HG02588 (cell line): ENCODE results near the gene MRPL57.
"Not testable (repeated sequence)": the region's sequence is repeated elsewhere in the genome, so short reads cannot be mapped to it uniquely, and the experiment has no call there.

Source experiments
- ATAC-seq: cut with Tn5 transposase; IDR thresholded peaks from one replicate; pipeline ENCODE4 v1.9.1; 2021; ENCODE audit warnings: mild to moderate bottlenecking, moderate library complexity; ENCODE audit not compliant: unreplicated experiment

Gene MRPL57

DNA sequence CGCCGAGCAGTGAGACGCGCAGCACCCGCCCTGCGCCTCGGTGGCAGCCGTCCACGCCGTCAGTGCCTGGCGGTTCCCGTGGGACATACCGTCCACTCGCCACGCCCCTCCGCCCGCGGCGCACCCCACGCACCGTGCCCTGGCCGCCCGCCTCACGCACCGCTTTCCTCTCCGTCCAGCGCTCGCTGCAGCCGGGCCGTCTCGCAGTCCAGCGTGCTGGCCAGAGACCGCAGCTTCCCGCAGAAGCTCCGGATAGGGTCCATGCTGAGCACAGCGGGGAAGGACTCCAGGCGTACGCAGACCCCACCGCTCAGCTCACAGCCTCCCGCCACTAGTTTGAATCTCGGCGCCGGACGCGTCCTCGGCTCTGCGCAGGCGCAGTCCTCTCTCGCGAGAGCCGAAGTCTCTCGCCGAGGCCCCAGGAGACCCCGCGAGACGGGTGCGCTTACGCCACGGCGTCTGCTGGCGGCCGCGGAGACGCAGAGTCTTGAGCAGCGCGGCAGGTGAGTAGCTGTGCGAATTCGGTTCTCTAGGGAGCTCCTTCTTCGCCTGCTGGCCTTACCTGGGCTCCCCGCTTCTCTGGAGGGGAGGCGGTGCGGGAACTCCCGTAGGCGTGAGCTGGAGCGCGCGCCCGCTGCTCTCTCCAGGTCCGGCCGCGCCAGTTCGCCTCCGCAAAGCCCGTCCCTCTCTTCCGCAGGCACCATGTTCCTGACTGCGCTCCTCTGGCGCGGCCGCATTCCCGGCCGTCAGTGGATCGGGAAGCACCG is at the start of gene MRPL57, which contains the start of gene SKA3:
Gene MRPL57, plus strand, starts transcription at position 444 of the 767 bp plus-strand sequence. Its CDS starts 259 bp downstream, at position 703.
Gene SKA3, minus strand, starts transcription at position 338 of the 767 bp plus-strand sequence. Its CDS starts 75 bp downstream, at position 263.
- ATAC-seq, result peak; percentile 92

DNA sequence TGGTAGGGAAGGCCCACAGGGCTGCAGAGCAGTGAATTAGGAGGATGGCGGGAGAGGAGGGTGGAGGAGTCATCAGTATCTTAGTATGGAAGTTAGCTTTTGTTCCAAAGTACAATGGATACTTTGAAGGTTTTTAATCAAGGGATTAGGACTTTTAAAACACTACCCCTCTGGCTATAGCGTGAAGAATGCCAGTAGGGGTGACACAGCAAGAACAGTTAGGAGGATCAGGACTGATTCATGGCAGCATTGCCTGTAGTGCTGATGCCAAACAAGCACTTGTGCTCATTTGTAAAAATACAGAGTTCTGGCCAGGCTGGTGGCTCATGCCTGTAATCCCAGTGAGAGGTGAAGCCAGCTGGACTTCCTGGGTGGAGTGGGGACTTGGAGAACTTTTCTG is 46.3 kb upstream of the MRPL57 start:
- no peak for ATAC-seq

DNA sequence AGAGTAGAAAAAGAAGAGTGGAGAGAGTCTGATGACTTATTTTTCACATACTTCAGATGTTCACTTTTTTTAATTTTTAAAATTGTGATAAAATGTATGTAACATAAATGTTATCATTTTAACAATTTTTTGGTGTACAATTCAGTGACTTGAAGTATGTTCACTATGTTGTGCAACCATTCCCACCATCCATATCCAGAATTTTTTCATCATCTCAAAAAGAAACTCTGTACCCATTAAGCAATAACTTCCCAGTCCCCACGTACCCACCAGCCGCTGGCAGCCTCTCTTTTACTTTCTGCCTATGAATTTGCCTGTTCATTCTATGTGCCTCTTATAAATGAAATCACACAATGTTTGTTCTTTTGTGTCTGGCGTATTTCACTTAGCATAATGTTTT is 43.4 kb upstream of the MRPL57 start:
- no peak for ATAC-seq

DNA sequence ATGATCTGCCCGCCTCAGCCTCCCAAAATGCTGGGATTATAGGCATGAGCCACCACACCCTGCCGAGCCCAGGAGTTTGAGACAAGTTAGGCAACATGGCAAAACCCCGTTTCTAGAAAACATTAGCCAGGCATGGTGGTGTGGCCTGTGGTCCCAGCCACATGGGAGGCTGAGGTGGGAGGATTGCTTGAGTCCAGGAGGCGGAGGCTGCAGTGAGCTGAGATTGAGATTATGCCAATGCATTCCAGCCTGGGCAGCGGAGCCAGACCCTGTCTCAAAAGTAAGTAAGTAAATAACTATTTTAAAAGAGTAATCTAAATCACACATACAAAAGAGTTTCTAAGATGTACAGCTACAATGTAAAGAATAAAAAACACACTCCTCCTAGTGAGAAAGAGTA is 42.0 kb upstream of the MRPL57 start:
- ATAC-seq, result no peak

DNA sequence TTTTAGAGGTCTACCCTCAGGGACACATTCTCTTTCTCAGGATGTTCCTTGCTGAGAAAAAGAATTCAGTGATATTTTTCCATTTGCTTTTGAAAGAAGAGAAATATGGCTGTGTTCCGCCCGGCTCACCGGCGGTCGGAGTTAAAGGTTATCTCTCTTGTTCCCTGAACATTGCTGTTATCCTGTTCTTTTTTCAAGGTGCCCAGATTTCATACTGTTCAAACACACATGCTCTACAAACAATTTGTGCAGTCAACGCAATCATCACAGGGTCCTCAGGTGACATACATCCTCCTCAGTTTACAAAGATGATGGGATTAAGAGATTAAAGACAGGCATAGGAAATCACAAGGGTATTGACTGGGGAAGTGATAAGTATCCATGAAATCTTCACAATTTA is 40.6 kb upstream of the MRPL57 start:
- ATAC-seq, result not testable (repeated sequence)

DNA sequence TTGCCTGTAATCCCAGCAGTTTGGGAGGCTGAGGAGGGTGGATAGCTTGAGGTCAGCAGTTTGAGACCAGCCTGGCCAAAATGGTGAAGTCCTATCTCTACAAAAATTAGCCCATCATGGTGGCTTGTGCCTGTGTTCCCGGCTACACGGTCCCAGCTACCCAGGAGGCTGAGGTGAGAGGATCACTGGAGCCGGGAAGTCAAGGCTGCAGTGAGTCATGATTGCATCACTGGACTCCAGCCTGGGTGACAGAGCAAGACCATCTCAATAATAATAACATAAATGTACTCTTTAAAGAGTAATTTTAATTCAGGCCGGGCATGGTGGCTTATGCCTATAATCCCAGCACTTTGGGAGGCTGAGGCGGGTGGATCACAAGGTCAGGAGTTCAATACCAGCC is 38.8 kb upstream of the MRPL57 start:
- ATAC-seq, result no peak

DNA sequence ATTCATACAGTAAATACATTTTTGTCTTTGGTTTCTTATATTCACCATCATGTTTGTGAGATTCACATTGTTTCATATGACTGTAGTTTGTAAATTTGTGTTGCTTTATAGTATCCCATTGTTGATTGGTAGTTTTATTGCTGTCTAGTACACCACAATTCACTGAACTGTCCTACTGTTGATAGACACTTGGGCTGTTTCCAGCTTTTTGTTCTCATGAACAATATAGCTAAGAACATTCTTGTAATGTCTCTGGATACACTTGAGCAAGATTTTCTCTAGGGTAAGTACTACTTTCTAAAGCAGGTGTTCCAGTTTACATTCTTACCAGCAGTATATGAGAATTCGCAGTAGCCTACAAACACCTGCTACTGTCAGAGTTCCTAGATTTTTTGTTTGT is 37.9 kb upstream of the MRPL57 start:
- no peak for ATAC-seq

DNA sequence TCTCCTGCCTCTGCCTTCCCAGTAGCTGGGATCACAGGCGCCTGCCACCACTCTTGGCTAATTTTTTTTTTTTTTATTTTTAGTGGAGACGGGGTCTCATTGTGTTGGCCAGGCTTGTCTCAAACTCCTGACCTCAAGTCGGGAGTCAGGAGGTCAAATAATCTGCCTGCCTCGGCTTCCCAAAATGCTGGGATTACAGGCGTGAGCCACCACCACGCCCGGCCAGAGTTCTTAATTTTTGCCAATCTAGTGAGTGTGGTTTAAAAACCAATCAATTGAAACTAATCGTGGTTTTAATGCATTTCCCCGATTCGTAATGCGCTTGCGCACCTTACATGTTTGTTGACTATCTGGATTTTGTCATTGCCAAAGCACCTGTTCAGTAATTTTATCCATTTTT is 37.1 kb upstream of the MRPL57 start:
- ATAC-seq, result no peak

DNA sequence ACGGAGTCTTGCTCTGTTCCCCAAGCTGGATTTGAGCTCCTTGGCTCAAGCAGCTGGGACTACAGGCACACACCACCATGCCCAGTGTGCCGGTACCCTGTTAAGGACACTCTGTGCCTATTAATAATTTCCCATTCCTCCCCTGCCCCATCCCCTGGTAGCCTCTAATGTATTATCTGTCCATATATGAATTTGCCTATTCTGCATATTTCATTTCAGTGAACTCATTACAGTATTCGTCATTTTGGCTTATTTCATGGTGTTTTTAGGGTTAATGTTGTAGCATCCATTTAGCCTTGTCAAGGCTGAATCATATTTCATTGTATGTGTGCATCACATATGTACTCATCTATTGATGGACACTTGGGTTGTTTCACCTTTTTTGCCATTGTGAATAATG is 33.7 kb upstream of the MRPL57 start:
- no peak for ATAC-seq

DNA sequence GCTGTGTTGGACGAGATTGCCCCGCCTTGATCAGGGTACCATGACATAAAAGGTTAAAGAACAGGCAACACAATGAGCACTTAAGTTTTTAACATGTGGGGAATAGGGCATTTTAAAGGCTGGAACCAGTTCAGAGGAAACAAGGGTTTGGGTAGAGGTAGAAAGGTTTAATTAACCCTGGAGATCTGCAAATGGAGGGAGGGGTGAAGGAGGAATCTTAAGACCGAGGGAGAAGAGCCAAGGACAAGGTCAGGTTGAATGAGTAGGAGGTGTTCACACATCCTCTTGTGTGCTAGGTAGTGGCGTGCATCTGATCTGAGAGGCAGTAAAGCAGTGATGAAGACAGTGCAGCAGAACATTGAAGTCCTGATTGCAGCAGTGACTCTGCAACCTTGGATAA is 28.6 kb upstream of the MRPL57 start:
- no peak for ATAC-seq

DNA sequence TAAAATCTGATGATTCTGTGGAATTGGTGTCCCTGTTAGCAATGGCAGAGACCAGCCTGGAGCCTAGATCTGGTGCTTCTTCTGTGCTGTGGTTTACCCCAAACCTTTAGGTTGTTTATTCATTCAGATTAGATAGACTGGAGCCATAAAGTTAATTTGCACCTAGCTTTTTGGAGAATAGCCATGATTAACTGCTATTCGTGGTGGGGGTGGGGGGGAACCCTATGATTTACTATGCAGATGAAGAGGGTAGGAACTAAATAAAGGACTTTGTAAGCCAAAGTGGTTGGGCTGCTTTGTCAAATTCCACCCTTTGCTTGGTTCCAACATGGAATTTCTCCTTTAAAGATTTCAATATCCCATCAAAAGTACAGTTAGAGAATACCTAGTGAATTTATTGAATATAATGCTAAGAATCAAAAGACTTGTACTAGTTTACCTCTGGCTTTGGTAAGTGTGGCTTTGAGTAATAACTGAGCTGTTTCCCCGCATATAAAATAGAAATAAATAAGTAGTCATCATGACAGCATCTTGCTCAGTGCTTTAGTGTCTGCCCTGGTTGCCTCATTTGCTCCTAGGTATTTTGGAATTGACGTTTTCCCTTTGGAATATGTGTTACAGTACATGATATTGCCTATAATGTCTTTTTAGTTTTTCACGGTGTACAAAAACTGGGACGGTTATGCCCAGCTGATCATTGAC is 27.8 kb upstream of the MRPL57 start:
- no peak for ATAC-seq

DNA sequence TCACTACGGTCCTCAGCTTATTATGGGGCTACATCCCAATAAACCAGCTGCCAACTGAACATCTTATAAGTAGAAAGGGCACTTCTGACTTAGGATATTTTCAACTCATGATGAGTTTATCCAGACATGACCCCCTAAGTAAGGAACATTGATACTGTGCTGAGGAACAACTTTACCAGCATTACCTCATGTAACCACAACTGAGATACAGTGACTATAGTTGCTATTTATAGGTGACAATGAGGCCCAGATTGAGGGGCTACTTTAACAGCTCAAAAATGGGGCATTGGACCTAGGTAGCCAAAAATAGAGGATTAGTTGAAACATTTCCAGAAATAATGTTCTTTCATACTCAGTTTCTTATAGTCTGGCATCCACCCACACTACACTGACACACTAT is 26.9 kb upstream of the MRPL57 start:
- ATAC-seq, result no peak

DNA sequence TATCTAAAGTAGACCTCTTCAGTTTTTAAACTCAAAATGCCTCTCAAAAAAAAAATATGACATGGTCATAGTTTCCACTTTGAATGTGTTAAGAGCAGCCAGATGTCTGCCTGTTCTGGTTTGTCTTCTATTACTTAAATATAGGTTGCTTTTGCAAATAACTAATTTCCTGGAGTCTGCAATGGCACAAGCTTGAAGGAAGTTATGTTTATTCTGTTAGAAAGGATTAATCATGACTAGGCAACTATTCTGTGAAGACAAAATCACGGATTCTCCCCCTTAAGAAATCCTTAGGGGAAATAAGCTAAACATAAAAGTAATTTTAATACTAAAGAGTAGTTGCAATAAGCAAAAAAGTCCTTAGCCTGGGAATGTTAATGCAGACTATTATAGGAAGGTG is 26.4 kb upstream of the MRPL57 start:
- no peak for ATAC-seq

DNA sequence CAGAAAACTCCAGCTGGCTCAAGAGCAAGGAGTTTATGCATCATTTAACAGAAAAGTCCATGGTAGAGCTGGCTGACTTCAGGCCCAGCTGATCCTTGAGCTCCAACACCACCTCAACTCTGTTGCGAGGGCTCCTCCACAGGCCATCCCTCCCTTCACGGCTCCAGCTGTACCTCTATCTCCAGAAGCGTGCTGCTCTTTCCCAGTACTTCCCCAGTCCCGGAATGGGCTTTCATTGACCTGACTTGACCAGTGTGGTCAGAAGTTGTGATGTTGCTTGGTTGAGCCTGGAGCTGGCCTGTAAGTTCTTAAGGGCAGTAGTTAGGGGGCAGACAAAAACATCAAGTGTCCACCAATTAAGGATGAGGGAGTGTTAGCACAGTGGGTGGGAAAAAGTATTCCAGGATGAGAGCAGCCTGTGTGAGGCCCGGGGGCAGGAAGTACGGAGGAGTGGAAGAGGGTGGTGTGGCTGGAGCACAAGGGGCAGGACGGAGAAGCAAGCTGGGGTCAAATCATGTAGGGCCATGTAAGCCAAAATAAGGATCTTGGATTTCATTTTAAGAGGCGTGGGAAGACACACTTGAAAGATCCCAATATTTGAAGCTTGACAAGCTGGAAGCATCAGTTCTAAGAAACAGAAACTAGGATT is 24.1 kb upstream of the MRPL57 start:
- no peak for ATAC-seq

DNA sequence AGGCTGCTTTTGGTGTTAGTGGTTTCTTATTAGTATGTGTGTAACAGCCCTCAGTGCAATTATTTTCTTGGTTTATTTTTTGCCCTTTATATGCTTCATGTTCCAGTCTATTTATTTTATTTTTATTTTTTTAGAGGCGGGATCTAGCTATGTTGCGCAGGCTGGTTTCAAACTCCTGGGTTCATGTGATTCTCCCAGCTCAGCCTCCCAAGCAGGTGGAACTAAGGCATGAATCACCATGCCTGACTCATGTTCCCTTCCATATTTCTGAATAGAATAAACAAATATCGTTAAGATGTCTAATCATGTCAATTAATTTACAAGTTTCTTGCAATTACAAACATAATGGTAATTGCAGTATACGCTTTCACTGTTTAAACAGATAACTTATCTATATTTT is 11.8 kb upstream of the MRPL57 start:
- no peak for ATAC-seq

DNA sequence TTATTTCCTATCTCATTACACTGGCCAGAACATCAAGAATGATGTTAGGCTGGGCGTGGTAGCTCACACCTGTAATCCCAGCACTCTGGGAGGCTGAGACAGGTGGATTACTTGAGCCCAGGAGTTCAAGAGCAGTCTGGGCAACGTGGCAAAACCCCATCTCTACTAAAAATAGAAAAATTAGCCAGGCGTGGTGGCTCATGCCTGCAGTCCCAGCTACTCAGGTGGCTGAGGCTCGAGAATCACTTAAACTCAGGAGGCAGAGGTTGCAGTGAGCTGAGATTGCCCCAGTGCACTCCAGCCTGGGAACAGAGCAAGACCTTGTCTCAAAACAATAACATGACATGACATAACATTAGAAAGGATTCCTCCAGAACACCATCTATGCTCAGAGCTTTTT is 10.9 kb upstream of the MRPL57 start:
- ATAC-seq, result not testable (repeated sequence)

DNA sequence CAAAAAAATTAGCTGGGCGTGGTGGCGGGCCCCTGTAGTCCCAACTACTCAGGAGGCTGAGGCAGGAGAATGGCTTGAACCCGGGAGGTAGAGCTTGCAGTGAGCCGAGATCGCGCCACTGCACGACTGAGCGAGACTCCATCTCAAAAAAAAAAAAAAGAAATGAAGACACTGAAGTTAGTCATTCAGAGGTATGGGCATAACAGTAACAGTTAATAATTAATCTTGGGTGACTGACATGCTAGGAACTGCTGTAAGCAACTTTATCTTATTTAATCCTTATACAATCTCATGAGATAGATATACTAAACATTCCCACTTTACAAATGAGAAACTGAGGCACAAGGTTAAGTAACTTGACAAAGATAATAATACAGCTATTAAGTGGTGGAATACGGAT is 5.0 kb upstream of the MRPL57 start:
- no peak for ATAC-seq

DNA sequence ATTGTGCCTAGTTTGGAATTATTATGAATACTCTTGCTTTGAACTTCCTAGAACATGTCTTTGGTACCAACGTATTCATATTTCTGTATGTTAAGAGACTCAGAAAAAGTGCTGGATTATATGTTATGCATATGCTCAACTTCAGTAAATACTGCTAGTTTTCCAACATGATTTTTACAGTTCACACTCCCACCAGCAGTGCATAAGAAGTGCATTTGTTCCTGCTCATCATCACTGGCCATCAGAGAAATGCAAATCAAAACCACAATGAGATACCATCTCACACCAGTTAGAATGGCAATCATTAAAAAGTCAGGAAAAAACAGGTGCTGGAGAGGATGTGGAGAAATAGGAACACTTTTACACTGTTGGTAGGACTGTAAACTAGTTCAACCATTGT is 2.7 kb upstream of the MRPL57 start:
- ATAC-seq, result not testable (repeated sequence)

DNA sequence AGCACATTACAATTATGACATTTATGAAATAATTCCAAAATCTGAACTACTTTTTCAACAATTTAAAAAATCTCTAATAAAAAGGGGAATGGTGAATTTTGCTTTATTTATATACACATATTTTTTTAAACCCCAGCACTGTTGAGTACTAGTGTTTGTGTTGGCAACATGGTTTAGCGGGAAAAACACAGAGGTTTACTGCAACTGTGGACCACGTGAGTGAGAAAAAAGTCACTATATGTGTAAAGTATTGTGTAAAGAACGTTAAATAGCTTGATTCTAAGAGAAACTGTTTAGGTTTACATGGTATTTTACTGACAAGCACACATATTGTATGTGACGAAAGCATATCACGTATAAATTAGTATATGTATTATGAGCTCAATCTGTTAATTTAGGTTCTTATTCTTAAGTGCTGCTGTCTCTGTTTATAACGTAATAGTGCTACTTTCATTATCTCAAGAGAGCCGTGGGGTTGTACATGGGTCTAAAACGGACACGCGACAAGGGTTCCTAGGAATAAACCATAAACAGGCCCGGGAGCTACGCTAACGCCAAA is 723 bp upstream of the MRPL57 start:
- ATAC-seq, result no peak

DNA sequence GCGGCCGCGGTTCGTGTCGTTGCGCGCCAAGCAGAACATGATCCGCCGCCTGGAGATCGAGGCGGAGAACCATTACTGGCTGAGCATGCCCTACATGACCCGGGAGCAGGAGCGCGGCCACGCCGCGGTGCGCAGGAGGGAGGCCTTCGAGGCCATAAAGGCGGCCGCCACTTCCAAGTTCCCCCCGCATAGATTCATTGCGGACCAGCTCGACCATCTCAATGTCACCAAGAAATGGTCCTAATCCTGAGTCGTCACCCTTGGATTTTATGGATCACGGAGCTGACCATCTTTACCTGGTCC is 475 bp downstream of the MRPL57 start:
- ATAC-seq, result peak; percentile 32

DNA sequence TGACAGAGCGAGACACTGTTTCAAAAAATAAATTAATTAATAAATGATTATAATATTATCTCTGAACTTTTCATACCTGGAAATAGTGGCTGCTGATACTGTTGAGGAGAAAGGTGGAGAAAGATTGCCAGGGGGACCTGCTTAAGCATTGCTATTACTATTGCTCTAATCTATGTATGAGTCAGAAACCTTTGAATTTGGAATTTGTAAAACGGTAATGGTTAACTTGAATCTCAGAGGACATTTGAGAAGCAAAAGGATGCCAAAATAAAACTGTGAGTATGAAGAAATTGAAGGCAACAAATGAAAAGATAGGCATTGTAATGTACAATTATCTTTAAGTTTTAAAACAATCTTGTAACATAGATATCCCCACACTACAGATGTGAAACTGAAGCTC is 5.2 kb downstream of the MRPL57 start:
- ATAC-seq, result no peak

DNA sequence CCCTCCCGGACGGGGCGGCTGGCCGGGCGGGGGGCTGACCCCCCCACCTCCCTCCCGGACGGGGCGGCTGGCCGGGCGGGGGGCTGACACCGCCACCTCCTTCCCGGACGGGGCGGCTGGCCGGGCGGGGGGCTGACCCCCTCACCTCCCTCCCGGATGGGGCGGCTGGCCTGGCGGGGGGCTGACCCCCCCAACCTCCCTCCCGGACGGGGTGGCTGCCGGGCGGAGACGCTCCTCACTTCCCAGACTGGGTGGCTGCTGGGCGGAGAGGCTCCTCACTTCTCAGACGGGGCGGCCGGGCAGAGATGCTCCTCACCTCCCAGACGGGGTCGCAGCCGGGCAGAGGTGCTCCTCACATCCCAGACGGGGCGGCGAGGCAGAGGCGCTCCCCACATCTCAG is 10.0 kb downstream of the MRPL57 start:
- not testable (repeated sequence) for ATAC-seq
